Activated T-helper 2 cell treated with anti-CD3 and anti-CD28 coated beads, Interferon-gamma antibody, Interleukin-2, Interleukin-4, amounts not matched to agents 10 μg/mL and 5 μg/mL and 100 μg/mL, durations not matched to agents 14 hours and 24 hours and 36 hours (primary cell): Measurements from ENCODE around the gene PDXDC1. TPM values are rescaled to one million over a fixed set of nuclear protein-coding genes. Genes with fewer than 3 reads are reported as not detected.
"Not testable (repeated sequence)": the region's sequence is repeated elsewhere in the genome, so short reads cannot be mapped to it uniquely, and the experiment has no call there.

Source experiments
- DNase-seq: peaks from one replicate; pipeline ENCODE4 v3.0.0; 2021; ENCODE audit warnings: low spot score
- H3K27ac Mint-ChIP-seq: one replicate; pipeline ENCODE4 v1.8.0; 2021; ENCODE audit warnings: mixed read lengths
- H3K27me3 Mint-ChIP-seq: one replicate; pipeline ENCODE4 v1.8.0; 2021; ENCODE audit warnings: low read depth, mixed read lengths
- H3K36me3 Mint-ChIP-seq: one replicate; pipeline ENCODE4 v1.8.0; 2021; ENCODE audit warnings: low read depth, mixed read lengths
- H3K4me1 Mint-ChIP-seq: one replicate; pipeline ENCODE4 v1.8.0; 2021; ENCODE audit warnings: low read depth, mixed read lengths
- H3K4me3 Mint-ChIP-seq: one replicate; pipeline ENCODE4 v1.8.0; 2021; ENCODE audit warnings: low read depth, mild to moderate bottlenecking, moderate library complexity, mixed read lengths
- H3K9me3 Mint-ChIP-seq: one replicate; pipeline ENCODE4 v1.8.0; 2021; ENCODE audit warnings: mixed read lengths
- intact Hi-C: fragments of 100-400 bp; cut with micrococcal nuclease; formaldehyde crosslinking; loops from one replicate; pipeline ENCODE4 v1.15.1; 2023
- total RNA-seq: library from RNA; stranded (reverse); gene quantifications from 2 replicates; pipeline ENCODE4 v1.2.3, GENCODE V29; 2022

The PDXDC1 gene
- total RNA-seq, 1 donor from 2014 or later, result 56.5 TPM

DNA sequence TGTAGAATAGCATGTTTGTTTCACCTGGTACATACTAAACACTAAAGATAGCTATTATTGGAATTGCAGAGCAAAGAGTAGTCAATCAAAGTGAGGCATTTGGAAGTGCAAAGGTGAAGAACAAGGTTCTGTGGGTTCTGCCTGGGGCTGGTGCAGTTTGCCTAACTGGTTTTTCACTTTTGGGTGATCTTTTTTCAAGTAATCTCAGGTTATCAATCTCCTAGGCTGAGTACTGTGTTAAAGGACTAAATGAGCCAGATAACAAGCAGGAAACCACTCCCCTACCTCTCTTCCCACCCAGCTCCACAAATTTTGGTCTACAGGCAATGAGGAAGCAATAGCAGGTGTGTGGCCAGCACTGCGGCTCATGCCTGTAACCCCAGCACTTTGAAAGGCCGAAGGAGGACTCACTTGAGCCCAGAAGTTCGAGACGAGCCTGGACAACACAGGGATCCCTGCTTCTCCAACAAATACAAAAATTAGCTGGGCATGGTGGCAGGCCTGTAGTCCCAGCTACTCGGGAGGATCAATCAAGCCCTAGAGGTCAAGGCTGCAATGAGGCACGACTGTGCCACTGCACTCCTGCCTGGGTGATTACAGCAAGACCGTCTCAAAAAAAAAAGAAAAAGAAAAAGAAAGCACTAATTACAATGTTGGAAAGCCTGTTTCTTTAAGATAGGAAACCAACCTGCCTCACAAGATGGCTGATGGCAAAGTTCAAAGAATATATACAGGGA, 83.0 kb downstream of the PDXDC1 start:
- Mint-ChIP-seq H3K9me3 (no peaks in the 10 kb centered on the region), H3K27me3 (no peaks in the 10 kb centered on the region), H3K4me3 (no peak overlapping the region), H3K4me1 (peaks cover 22% of the 10 kb centered on the region), H3K27ac (no peak overlapping the region), H3K36me3 (peaks cover 47% of the 10 kb centered on the region)
- intact Hi-C loops, result no loop called here
- no peak for DNase-seq

DNA sequence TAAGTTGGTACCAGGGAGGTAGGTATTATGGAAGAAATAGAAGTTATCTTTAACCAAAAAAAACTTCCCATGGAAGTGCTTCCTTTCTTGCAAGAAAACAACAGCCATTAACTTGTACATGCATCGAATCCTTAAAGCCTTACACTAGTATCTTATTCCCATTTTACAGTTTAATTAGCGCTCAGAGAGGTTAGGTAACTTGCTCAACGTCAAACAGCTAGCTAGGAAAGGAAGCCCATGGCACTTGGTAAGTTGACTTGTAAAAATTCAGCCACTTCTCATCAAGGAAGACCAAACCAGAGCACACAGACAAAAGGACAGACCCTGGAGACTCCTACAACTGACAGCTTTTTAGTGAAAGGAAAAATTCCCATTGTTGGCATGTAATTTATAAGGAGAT, 84.5 kb downstream of the PDXDC1 start:
- no peaks in the 10 kb centered on the region for H3K27me3 Mint-ChIP-seq
- H3K4me3 Mint-ChIP-seq, result no peak overlapping the region
- peaks cover 59% of the 10 kb centered on the region for H3K36me3 Mint-ChIP-seq
- H3K4me1 Mint-ChIP-seq, result peaks cover 17% of the 10 kb centered on the region
- no peak overlapping the region for H3K27ac Mint-ChIP-seq
- no peak for DNase-seq
- intact Hi-C loops, result no loop called here
- H3K9me3 Mint-ChIP-seq, result no peaks in the 10 kb centered on the region

DNA sequence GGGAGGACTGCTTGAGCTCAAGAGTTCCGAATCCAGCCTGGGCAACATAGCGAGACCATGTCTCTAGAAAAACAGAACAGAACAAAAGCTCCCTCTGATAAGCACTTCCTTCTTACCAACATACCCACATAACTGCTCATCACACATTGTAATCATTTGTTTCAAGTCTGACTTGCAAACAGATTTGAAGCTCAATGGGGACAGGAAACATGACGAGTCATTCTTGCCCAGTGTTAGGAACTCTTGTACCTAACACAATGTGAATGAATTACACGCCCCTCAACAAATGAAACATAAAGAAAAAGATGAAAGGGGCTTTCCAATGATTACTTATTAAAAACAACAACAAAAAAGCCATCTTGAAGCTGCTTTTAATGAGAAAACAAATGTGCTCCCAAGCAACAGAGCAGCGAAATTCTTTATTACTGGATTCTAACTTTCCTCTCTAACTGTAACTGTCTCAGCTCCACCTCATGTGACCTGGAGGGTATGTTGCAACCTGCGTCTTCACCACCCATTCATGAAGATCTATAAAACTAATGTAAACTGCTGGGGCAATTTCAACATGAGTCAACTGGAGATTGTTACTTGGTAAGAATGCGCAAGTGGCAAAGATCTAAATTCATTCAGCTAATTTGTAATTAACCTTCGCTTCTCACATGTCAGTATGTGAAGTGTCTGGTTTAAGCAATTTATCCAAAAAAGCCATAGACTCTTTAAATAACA, 87.4 kb downstream of the PDXDC1 start:
- H3K9me3 Mint-ChIP-seq, H3K27me3 Mint-ChIP-seq, H3K4me3 Mint-ChIP-seq, DNase-seq, intact Hi-C loops, H3K4me1 Mint-ChIP-seq: not testable (repeated sequence)
- Mint-ChIP-seq H3K36me3 (peaks cover 75% of the 10 kb centered on the region), H3K27ac (peak overlapping the region; percentile 22)

GRCh38 chr16:15065961-15066360, 91.1 kb downstream of the PDXDC1 start:
- H3K4me1 Mint-ChIP-seq, H3K27ac Mint-ChIP-seq, H3K4me3 Mint-ChIP-seq, intact Hi-C loops, H3K9me3 Mint-ChIP-seq, DNase-seq, H3K27me3 Mint-ChIP-seq: not testable (repeated sequence)
- peaks cover 61% of the 10 kb centered on the region for H3K36me3 Mint-ChIP-seq

- H3K36me3 Mint-ChIP-seq, result peaks cover 58% of the 10 kb centered on the region
- H3K9me3 Mint-ChIP-seq, DNase-seq, H3K27me3 Mint-ChIP-seq, H3K27ac Mint-ChIP-seq, H3K4me1 Mint-ChIP-seq, intact Hi-C loops, H3K4me3 Mint-ChIP-seq: not testable (repeated sequence)
These were observed 91.9 kb downstream of the PDXDC1 start for GRCh38 chr16:15066690-15067089.

DNA sequence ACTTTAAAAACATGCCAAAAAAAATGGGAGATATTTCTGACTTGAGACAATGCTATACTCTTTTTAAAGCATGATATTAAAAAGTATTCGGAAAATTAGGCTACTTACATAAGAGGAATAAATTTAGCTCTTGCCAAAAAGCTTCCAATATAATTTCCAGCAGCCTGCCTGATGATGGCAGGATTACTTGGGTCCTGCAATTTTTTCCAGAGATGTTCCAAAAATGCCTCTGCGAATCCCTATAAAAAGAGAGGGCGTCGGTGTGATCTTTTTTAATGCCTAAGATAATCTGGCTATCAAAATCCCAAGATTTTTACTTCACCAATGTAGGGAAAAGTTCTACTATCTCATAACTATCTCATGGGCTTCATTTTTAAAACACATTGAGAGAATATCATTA, 96.2 kb downstream of the PDXDC1 start:
- H3K4me1 Mint-ChIP-seq, intact Hi-C loops, H3K27me3 Mint-ChIP-seq, H3K27ac Mint-ChIP-seq, H3K9me3 Mint-ChIP-seq, H3K4me3 Mint-ChIP-seq, DNase-seq: not testable (repeated sequence)
- H3K36me3 Mint-ChIP-seq, result peaks cover 60% of the 10 kb centered on the region

DNA sequence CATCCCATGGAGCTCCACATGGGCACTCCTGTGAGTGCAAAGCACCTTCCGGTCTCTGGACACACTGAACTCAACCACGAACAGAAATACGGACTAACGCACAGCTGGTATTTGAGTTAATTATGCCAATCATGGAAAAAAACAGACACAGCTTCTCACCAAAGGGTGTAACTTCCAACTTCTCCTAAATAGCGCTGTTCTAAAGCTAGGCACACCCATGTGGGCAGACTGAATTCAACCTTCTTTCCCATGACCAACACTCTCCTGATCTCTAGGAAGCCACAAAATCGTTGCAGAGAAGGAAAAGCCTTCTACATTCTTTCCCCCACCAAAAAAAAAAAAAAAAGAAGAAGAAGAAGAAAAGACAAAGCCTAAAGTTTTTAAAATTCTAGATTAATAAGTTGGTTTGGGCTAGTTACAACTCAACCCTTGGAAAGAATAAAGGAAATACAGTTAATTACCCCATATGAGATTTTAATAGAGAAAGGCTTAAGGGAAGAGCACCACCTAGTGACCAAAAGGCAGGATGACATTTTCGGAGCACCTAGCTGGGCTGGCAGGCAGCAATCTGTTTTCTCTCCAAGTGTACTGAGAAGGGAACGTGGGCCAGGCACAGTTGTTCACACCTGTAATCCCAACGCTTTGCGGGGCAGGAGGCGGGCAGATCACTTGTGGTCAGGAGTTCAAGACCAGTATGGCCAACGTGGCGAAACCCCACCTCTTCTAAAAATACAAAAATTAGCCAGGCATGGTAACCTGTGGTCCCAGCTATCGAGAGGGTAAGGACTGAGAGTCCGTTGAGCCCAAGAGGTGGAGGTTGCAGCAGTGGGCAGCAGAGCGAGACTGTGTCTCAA, 97.3 kb downstream of the PDXDC1 start:
- H3K4me1 Mint-ChIP-seq, H3K9me3 Mint-ChIP-seq, DNase-seq, H3K4me3 Mint-ChIP-seq, H3K27me3 Mint-ChIP-seq, H3K27ac Mint-ChIP-seq, intact Hi-C loops: not testable (repeated sequence)
- H3K36me3 Mint-ChIP-seq, result peaks cover 65% of the 10 kb centered on the region

DNA sequence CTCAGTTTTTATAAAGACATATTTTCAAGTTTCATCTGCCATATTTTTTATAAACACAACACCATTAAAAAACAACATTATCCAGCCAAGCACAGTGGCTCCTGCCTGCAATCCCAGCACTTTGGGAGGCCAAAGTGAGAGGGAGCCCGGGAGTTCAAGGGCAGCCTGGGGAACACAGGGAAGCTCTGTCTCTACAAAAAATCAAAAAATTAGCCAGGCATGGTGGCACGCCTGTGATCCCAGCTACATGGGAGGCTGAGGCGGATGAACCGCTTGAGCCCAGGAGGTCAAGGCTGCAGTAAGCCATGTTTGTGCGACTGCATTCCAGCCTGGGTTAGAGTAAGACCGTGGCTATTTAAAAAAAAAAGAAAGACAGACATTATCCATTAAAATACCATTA, 98.3 kb downstream of the PDXDC1 start:
- Mint-ChIP-seq H3K27me3 (no peaks in the 10 kb centered on the region), H3K9me3 (no peaks in the 10 kb centered on the region), H3K27ac (no peak overlapping the region), H3K4me3 (no peak overlapping the region), H3K36me3 (peaks cover 75% of the 10 kb centered on the region), H3K4me1 (peaks cover 5% of the 10 kb centered on the region)
- intact Hi-C loops, result no loop called here
- no peak for DNase-seq

GRCh38 chr16:15076161-15076560, 101.3 kb downstream of the PDXDC1 start:
- H3K27me3 Mint-ChIP-seq, DNase-seq, H3K4me1 Mint-ChIP-seq, intact Hi-C loops, H3K4me3 Mint-ChIP-seq, H3K9me3 Mint-ChIP-seq: not testable (repeated sequence)
- H3K27ac Mint-ChIP-seq, result peak overlapping the region; percentile 24
- H3K36me3 Mint-ChIP-seq, result peaks cover 83% of the 10 kb centered on the region

DNA sequence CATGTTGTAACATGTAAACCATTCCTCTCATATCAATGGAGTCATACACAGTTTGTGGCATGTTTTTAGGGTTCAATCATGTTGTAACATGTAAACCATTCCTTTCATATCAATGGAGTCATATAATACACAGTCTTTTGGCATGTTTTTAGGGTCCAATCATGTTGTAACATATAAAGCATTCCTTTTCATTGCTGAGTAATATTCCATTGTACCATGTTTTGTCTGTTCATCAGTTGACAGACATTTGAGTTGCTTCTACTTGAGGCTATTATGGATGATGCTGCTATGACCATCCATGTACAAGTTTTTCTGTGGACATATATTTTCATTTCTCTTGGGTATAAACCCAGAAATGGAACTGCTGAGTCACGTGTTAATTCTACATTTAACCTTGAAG, 106.1 kb downstream of the PDXDC1 start:
- H3K27me3 Mint-ChIP-seq, H3K4me1 Mint-ChIP-seq, intact Hi-C loops, DNase-seq, H3K9me3 Mint-ChIP-seq, H3K4me3 Mint-ChIP-seq, H3K27ac Mint-ChIP-seq: not testable (repeated sequence)
- peaks cover 80% of the 10 kb centered on the region for H3K36me3 Mint-ChIP-seq

- H3K36me3 Mint-ChIP-seq, result peaks cover 71% of the 10 kb centered on the region
- H3K4me1 Mint-ChIP-seq, H3K27ac Mint-ChIP-seq, H3K4me3 Mint-ChIP-seq, intact Hi-C loops, H3K9me3 Mint-ChIP-seq, DNase-seq, H3K27me3 Mint-ChIP-seq: not testable (repeated sequence)
These were observed 108.0 kb downstream of the PDXDC1 start for GRCh38 chr16:15082788-15083187.

GRCh38 chr16:15090663-15091269, 115.9 kb downstream of the PDXDC1 start:
- H3K27me3 Mint-ChIP-seq, H3K4me3 Mint-ChIP-seq, H3K27ac Mint-ChIP-seq, H3K9me3 Mint-ChIP-seq, DNase-seq, intact Hi-C loops: not testable (repeated sequence)
- peaks cover 52% of the 10 kb centered on the region for H3K36me3 Mint-ChIP-seq
- H3K4me1 Mint-ChIP-seq, result peaks cover 13% of the 10 kb centered on the region
